ENCODE data around the gene FAM83G.

GRCh38 chr17:18994631-18995030 lies 9.9 kb downstream of the FAM83G start:
- TF ChIP-seq PRDM6 (tag by site-specific recombination; IDR thresholded peaks at IDR 0.05) = no peak
- no peak for TF ChIP-seq ZNF660 (tag by site-specific recombination; IDR thresholded peaks at IDR 0.05)
- no peak for TF ChIP-seq ZFP37 (tag by site-specific recombination; IDR thresholded peaks at IDR 0.05)
- no peak for TF ChIP-seq REPIN1 (tag by site-specific recombination; IDR thresholded peaks at IDR 0.05; ENCODE audit: low read depth)
